Measurements from ENCODE around the gene THRB.

DNA sequence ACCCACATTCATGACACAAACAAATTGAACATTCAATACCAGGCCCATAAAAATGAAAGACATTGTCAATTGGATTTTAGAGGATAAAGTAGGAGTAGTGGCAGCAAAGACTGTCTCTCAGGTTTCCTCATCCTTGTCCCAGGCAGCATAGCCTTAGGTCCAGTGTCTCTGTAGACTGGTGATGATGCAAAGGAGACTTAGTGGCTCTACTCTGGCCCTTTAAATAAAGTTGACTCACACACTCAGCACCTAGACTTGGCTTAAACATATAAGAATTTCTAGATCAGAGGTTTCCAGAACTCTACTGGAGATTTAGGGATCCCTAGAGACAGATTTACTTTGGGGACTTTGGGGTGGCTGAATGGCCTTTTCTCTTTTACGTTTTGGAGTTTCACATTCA is 382.9 kb downstream of the THRB start:
- TF ChIP-seq, protein P1, sequence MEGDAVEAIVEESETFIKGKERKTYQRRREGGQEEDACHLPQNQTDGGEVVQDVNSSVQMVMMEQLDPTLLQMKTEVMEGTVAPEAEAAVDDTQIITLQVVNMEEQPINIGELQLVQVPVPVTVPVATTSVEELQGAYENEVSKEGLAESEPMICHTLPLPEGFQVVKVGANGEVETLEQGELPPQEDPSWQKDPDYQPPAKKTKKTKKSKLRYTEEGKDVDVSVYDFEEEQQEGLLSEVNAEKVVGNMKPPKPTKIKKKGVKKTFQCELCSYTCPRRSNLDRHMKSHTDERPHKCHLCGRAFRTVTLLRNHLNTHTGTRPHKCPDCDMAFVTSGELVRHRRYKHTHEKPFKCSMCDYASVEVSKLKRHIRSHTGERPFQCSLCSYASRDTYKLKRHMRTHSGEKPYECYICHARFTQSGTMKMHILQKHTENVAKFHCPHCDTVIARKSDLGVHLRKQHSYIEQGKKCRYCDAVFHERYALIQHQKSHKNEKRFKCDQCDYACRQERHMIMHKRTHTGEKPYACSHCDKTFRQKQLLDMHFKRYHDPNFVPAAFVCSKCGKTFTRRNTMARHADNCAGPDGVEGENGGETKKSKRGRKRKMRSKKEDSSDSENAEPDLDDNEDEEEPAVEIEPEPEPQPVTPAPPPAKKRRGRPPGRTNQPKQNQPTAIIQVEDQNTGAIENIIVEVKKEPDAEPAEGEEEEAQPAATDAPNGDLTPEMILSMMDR (IDR thresholded peaks at IDR 0.05), result no peak
- TF ChIP-seq POLR2A (IDR thresholded peaks at IDR 0.05), result no peak
